IPS-18a (cell line): ENCODE results near the gene PPP2R5B.

Experiments used
- H3K27ac ChIP-seq: one replicate; pipeline ENCODE4 v1.5.1; 2013; ENCODE audit warnings: low read length
- H3K27me3 ChIP-seq: one replicate; pipeline ENCODE4 v1.6.1; 2013; ENCODE audit warnings: mild to moderate bottlenecking, low read length; ENCODE audit not compliant: control insufficient read depth, insufficient read depth
- H3K36me3 ChIP-seq: one replicate; pipeline ENCODE4 v1.6.1; 2013; ENCODE audit warnings: low read depth, low read length; ENCODE audit not compliant: control insufficient read depth
- H3K4me1 ChIP-seq: one replicate; pipeline ENCODE4 v1.6.1; 2013; ENCODE audit warnings: low read depth, low read length; ENCODE audit not compliant: control insufficient read depth
- H3K4me3 ChIP-seq: one replicate; pipeline ENCODE4 v1.5.1; 2013; ENCODE audit warnings: low read length
- H3K9ac ChIP-seq: one replicate; pipeline ENCODE4 v1.6.1; 2013; ENCODE audit warnings: mild to moderate bottlenecking, low read length, moderate library complexity
- H3K9me3 ChIP-seq: one replicate; pipeline ENCODE4 v1.6.1; 2013; ENCODE audit warnings: low read depth, low read length; ENCODE audit not compliant: control insufficient read depth

Gene PPP2R5B

GRCh38 chr11:64881476-64881875, 43.0 kb upstream of the PPP2R5B start:
- Histone ChIP-seq H3K4me3 (no peak overlapping the region), H3K9ac (no peak overlapping the region), H3K27ac (no peak overlapping the region), H3K4me1 (peaks cover 10% of the 10 kb centered on the region), H3K36me3 (no peaks in the 10 kb centered on the region), H3K9me3 (no peaks in the 10 kb centered on the region), H3K27me3 (peaks cover 9% of the 10 kb centered on the region)

- Histone ChIP-seq H3K4me1 (peaks cover 4% of the 10 kb centered on the region), H3K9ac (no peak overlapping the region), H3K9me3 (no peaks in the 10 kb centered on the region), H3K36me3 (no peaks in the 10 kb centered on the region), H3K27ac (no peak overlapping the region), H3K4me3 (no peak overlapping the region), H3K27me3 (peaks cover 6% of the 10 kb centered on the region)
These were observed 42.2 kb upstream of the PPP2R5B start for GRCh38 chr11:64882243-64882642.

GRCh38 chr11:64883575-64883974, 40.9 kb upstream of the PPP2R5B start:
- Histone ChIP-seq H3K27me3 (no peaks in the 10 kb centered on the region), H3K4me3 (no peak overlapping the region), H3K9me3 (no peaks in the 10 kb centered on the region), H3K9ac (no peak overlapping the region), H3K27ac (no peak overlapping the region), H3K4me1 (peaks cover 9% of the 10 kb centered on the region), H3K36me3 (no peaks in the 10 kb centered on the region)

GRCh38 chr11:64884019-64884418, 40.5 kb upstream of the PPP2R5B start:
- Histone ChIP-seq H3K27me3 (no peaks in the 10 kb centered on the region), H3K4me1 (peaks cover 9% of the 10 kb centered on the region), H3K27ac (no peak overlapping the region), H3K36me3 (no peaks in the 10 kb centered on the region), H3K9me3 (no peaks in the 10 kb centered on the region), H3K4me3 (no peak overlapping the region), H3K9ac (no peak overlapping the region)

GRCh38 chr11:64885367-64886286, 38.9 kb upstream of the PPP2R5B start:
- peaks cover 9% of the 10 kb centered on the region for H3K4me1 ChIP-seq
- H3K9ac ChIP-seq: no peak overlapping the region
- no peaks in the 10 kb centered on the region for H3K36me3 ChIP-seq

GRCh38 chr11:64887234-64887756, 37.2 kb upstream of the PPP2R5B start:
- Histone ChIP-seq H3K9me3 (no peaks in the 10 kb centered on the region), H3K4me3 (no peak overlapping the region), H3K27me3 (no peaks in the 10 kb centered on the region), H3K36me3 (no peaks in the 10 kb centered on the region), H3K27ac (no peak overlapping the region), H3K9ac (no peak overlapping the region), H3K4me1 (peaks cover 9% of the 10 kb centered on the region)

More at GRCh38 chr11:64885367-64886286, 38.9 kb upstream of the PPP2R5B start:
- H3K27ac ChIP-seq: no peak overlapping the region
- H3K27me3 ChIP-seq: no peaks in the 10 kb centered on the region
- no peaks in the 10 kb centered on the region for H3K9me3 ChIP-seq
- no peak overlapping the region for H3K4me3 ChIP-seq

- peak overlapping the region; percentile 43 for H3K4me3 ChIP-seq
- H3K27me3 ChIP-seq: no peaks in the 10 kb centered on the region
- peak overlapping the region; percentile 38 for H3K9ac ChIP-seq
- no peak overlapping the region for H3K27ac ChIP-seq
- no peaks in the 10 kb centered on the region for H3K36me3 ChIP-seq
- H3K4me1 ChIP-seq: peaks cover 9% of the 10 kb centered on the region
- no peaks in the 10 kb centered on the region for H3K9me3 ChIP-seq
These were observed 36.6 kb upstream of the PPP2R5B start for GRCh38 chr11:64887757-64888405.

GRCh38 chr11:64888406-64888728, 36.1 kb upstream of the PPP2R5B start:
- Histone ChIP-seq H3K27ac (no peak overlapping the region), H3K36me3 (no peaks in the 10 kb centered on the region), H3K4me1 (peaks cover 9% of the 10 kb centered on the region), H3K9me3 (no peaks in the 10 kb centered on the region), H3K27me3 (no peaks in the 10 kb centered on the region), H3K4me3 (peak overlapping the region; percentile 43), H3K9ac (peak overlapping the region; percentile 38)

- Histone ChIP-seq H3K27me3 (no peaks in the 10 kb centered on the region), H3K27ac (no peak overlapping the region), H3K9ac (no peak overlapping the region), H3K4me1 (peaks cover 9% of the 10 kb centered on the region), H3K36me3 (no peaks in the 10 kb centered on the region), H3K4me3 (no peak overlapping the region), H3K9me3 (no peaks in the 10 kb centered on the region)
These were observed 35.6 kb upstream of the PPP2R5B start for GRCh38 chr11:64888729-64889511.

- H3K9me3 ChIP-seq: no peaks in the 10 kb centered on the region
- H3K4me3 ChIP-seq: no peak overlapping the region
- H3K4me1 ChIP-seq: peaks cover 9% of the 10 kb centered on the region
- no peaks in the 10 kb centered on the region for H3K36me3 ChIP-seq
- H3K9ac ChIP-seq: no peak overlapping the region
- no peak overlapping the region for H3K27ac ChIP-seq
- no peaks in the 10 kb centered on the region for H3K27me3 ChIP-seq
These were observed 34.0 kb upstream of the PPP2R5B start for GRCh38 chr11:64890522-64890939.

GRCh38 chr11:64891215-64891848, 33.2 kb upstream of the PPP2R5B start:
- no peaks in the 10 kb centered on the region for H3K9me3 ChIP-seq
- H3K36me3 ChIP-seq: no peaks in the 10 kb centered on the region
- H3K27ac ChIP-seq: no peak overlapping the region
- peaks cover 9% of the 10 kb centered on the region for H3K4me1 ChIP-seq
- no peak overlapping the region for H3K4me3 ChIP-seq
- H3K9ac ChIP-seq: no peak overlapping the region
- no peaks in the 10 kb centered on the region for H3K27me3 ChIP-seq
